GM13976 (cell line): ENCODE data around the gene DCXR.

ENCODE experiments used
- DNase-seq: peaks from one replicate; pipeline ENCODE4 v3.0.0; 2012; ENCODE audit warnings: low spot score
- CTCF ChIP-seq: IDR thresholded peaks from 2 replicates; pipeline ENCODE4 v1.5.1; 2012; ENCODE audit warnings: borderline replicate concordance, mild to moderate bottlenecking; ENCODE audit not compliant: insufficient read depth; ENCODE audit errors: extremely low read depth, missing control alignments, control extremely low read depth
- in situ Hi-C: fragments of 300-500 bp; cut with MboI; formaldehyde crosslinking; loops from one replicate; pipeline ENCODE4 v1.12.0; 2022; ENCODE audit warnings: low sequenced_read_pairs, mixed read lengths, inconsistent platforms; ENCODE audit not compliant: unreplicated experiment

DCXR gene

DNA sequence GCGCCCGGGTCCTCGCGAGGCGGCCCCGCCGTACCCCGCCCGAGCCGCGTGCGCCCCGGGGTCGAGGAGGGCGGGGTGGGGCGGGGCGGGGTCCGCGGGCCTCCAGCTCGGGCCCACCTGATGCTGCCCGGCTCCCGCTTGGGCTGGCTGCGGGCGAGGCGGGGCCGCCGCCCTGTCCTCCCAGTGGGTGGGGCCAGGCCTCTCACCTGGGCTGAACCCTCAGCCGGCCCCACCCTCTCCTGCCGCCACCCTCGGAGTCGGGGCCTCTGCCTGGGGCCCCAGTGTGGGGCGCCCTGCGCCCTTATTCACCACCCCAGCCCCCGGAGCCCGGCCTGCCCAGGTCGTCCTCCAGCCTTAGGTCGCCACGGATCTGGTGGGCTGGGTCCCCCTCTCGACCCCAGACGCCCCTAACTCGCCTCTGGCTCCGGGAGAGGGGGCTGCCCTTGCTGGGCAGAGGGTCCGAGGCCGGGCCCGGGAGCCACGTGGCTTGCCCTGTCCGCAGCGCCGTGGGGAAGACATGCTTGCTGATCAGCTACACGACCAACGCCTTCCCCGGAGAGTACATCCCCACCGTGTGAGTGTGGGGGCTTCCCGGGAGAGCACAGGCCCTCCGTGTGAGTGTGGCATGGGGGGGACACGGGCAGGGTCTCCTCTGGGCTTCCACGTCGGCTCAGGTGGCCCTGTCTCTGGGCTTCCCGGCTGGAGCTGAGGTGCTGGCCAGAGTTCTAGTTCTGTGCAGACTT lies 5.4 kb downstream of the DCXR start:
- in situ Hi-C loops = no loop called here
- DNase-seq = peak; percentile 78
- TF ChIP-seq CTCF = no peak

- in situ Hi-C loops = no loop called here
- TF ChIP-seq CTCF = no peak
- DNase-seq = peak; percentile 78
These were observed 6.1 kb downstream of the DCXR start, which contains the start of gene RAC3 for GRCh38 chr17:82031303-82031884. RAC3 (plus strand) TSS chr17:82031678; CDS start chr17:82031762, 84 bp downstream.

- in situ Hi-C loops = no loop called here
These were observed 6.8 kb downstream of the DCXR start for GRCh38 chr17:82030470-82031302.

GRCh38 chr17:82029990-82030469 lies 7.5 kb downstream of the DCXR start:
- no peak for DNase-seq
- in situ Hi-C loops = loop anchor here (10.0 kb wide), 1 partner anchor 125 kb away; no protein-coding TSS in a partner anchor

More at GRCh38 chr17:82030470-82031302, 6.8 kb downstream of the DCXR start:
- DNase-seq = peak; percentile 88
- peak; percentile 99 for TF ChIP-seq CTCF

GRCh38 chr17:82029391-82029790 lies 8.1 kb downstream of the DCXR start:
- in situ Hi-C loops = loop anchor here (10.0 kb wide), 1 partner anchor 125 kb away; no protein-coding TSS in a partner anchor
- no peak for DNase-seq
- no peak for TF ChIP-seq CTCF

More at GRCh38 chr17:82029990-82030469, 7.5 kb downstream of the DCXR start:
- no peak for TF ChIP-seq CTCF

GRCh38 chr17:82028966-82029365 lies 8.5 kb downstream of the DCXR start:
- DNase-seq = no peak
- in situ Hi-C loops = loop anchor here (10.0 kb wide), 1 partner anchor 126 kb away; no protein-coding TSS in a partner anchor
- no peak for TF ChIP-seq CTCF
